Activated CD8-positive, alpha-beta memory T cell treated with anti-CD3 and anti-CD28 coated beads for 36 hours (primary cell): ENCODE results near the gene SLC23A1. TPM values are rescaled to one million over a fixed set of nuclear protein-coding genes. Genes with fewer than 3 reads are reported as not detected.

ENCODE experiments used
- CTCF ChIA-PET: fragments of 350-600 bp; sonication (Branson Sonifier 250); formaldehyde crosslinking; loops from one replicate; lab custom pipeline; 2021; ENCODE audit warnings: antibody characterized with exemption; lab: Charles Lee
- POLR2A ChIA-PET: fragments of 350-600 bp; sonication (Branson Sonifier 250); formaldehyde crosslinking; loops from one replicate; lab custom pipeline; 2021; ENCODE audit warnings: antibody characterized with exemption; lab: Charles Lee
- total RNA-seq, 2 experiments: library from RNA; stranded (reverse); gene quantifications; one replicate each; pipeline ENCODE4 v1.2.3, GENCODE V29; 2021

SLC23A1 gene
- total RNA-seq, result under 1 TPM; 0.40 to 0.65 TPM

- CTCF ChIA-PET, result no interaction called here
- POLR2A ChIA-PET, result no interaction called here
Measured at GRCh38 chr5:139383275-139383992, at the start of gene SLC23A1. Gene SLC23A1, minus strand, starts transcription at chr5:139383297. Its CDS starts 44 bp downstream, at chr5:139383253.

DNA sequence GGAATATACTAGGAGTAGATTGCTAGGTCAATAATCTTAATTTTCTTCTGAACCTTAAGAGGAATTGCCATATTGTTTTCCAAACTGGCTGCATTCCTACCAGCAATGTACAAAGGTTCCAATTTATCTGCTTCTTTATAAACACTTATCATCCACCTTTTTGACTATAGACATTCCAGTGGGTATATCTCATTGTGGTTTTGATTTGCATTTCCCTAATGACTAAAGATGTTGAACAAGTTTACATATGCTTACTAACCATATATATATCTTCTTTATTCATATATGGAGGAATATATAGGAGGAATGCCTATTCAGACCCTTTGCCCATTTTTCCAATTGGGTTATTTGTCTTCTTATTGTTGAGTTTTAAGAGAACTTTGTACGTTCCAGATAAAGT lies 48.6 kb upstream of the SLC23A1 start:
- POLR2A ChIA-PET, result no interaction called here

GRCh38 chr5:139430015-139430414 lies 46.9 kb upstream of the SLC23A1 start:
- CTCF ChIA-PET, result interaction anchor here (0.7 to 1.1 kb wide), 3 partner anchors 16 to 84 kb away, joined by 3 to 4 read pairs (median 3); no protein-coding TSS in a partner anchor
- POLR2A ChIA-PET, result interaction anchor here (1.0 kb wide), 1 partner anchor 133 kb away, joined by 3 read pairs; no protein-coding TSS in a partner anchor

More for the DNA sequence above, 48.6 kb upstream of the SLC23A1 start:
- CTCF ChIA-PET, result no interaction called here

DNA sequence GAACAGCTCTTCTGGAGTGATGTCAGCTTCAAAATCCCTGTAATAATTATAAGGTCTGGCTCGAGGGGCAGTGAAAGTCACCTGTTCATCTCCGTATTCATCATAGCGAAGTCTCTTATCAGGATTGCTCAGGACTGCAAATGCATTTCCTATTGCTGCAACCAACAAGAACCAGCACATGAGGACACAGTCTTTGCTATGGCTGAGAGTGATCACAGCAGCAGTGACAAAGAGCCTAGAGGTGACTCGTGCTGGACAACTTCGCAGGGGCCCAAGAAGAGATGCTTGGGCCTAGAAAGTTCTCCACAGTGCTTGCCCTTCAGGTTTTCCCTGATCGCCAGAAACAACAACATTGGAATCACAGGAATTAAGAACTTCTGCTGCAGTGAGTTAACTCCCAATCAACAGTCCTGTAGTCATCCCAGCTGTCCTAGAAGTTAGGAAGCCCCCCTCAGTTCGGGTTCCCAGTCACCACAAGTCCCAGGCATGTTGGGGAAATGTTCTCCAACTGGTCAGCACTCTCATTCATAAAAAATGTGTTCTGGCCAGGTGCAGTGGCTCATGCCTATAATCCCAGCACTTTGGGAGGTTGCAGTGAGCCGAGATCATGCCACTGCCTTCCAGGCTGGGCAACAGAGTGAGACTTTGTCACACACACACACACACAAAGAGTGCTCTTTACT lies 43.2 kb upstream of the SLC23A1 start:
- CTCF ChIA-PET, result interaction anchor here (9.5 kb wide), 1 partner anchor 88 kb away, joined by 163 read pairs; no protein-coding TSS in a partner anchor

DNA sequence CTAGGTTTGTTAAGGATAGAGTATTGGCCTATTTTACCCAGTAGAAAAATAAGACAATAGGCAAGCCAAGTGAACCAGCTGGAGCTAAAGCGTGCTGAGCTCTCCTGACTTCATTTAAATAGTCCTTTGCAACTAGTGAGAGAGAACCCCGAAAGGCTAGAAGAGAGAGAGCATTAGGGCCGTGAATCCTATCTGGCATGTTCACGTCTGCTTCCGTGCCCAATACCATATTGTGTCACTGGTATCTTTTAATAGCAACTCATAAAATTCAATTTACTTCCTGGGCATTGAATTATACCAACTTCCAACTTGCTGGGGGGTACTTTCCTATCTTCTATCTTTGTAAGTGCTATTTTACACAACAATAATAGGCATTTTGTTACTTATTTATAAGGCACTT lies 42.4 kb upstream of the SLC23A1 start:
- CTCF ChIA-PET, result interaction anchor here (1.1 to 9.5 kb wide), 2 partner anchors 11 to 89 kb away, joined by 3 to 163 read pairs; no protein-coding TSS in a partner anchor
- POLR2A ChIA-PET, result interaction anchor here (0.6 to 1.1 kb wide), 2 partner anchors 11 to 112 kb away, joined by 3 to 4 read pairs; no protein-coding TSS in a partner anchor

More for the DNA sequence above, 43.2 kb upstream of the SLC23A1 start:
- POLR2A ChIA-PET, result no interaction called here

DNA sequence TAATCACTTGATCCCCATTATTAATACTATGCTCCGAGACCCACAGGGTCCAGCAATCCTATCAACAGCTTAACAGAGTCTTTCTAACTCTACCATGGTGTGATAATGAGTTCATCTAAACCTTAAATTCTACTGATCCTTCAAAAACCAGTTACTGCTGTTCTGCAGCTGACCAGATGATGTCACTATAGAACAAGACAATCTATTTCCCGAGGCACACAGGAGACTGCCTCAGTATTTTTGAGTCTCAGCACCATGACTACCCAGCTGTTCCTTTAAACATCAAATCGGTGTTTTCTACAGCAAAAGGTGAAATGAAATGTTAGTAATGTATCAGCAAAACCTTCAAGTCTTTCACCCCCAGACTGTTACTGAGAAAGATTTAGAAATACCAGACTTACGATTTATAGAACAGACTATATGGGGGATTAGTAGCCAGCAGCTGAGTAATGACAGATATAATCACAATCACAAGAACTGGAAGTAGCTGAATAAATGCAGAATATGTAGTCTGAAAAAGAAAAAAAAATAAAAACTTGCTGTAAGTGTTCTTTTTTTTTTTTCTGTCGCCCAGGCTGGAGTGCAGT lies 39.3 kb upstream of the SLC23A1 start:
- ChIA-PET CTCF (interaction anchor here (0.7 to 9.5 kb wide), 16 partner anchors 10 to 210 kb away, joined by 3 to 163 read pairs (median 3); partner anchors contain the start of gene STING1), POLR2A (no interaction called here)

- ChIA-PET POLR2A (interaction anchor here (1.4 kb wide), 1 partner anchor 16 kb away, joined by 3 read pairs; the partner anchor contains the start of gene SPATA24), CTCF (interaction anchor here (0.8 to 9.5 kb wide), 3 partner anchors 18 to 95 kb away, joined by 3 to 163 read pairs (median 3); no protein-coding TSS in a partner anchor)
Measured at GRCh38 chr5:139419226-139420192, 36.4 kb upstream of the SLC23A1 start.

- POLR2A ChIA-PET, result interaction anchor here (1.4 kb wide), 1 partner anchor 15 kb away, joined by 3 read pairs; the partner anchor contains the start of gene SPATA24
Measured at GRCh38 chr5:139418793-139419192, 35.7 kb upstream of the SLC23A1 start.

GRCh38 chr5:139417214-139417613 lies 34.1 kb upstream of the SLC23A1 start:
- ChIA-PET POLR2A (interaction anchor here (0.7 kb wide), 1 partner anchor 43 kb away, joined by 4 read pairs; no protein-coding TSS in a partner anchor), CTCF (interaction anchor here (0.7 to 9.5 kb wide), 3 partner anchors 65 to 314 kb away, joined by 3 to 163 read pairs (median 3); partner anchors contain the start of gene STING1)

More at GRCh38 chr5:139418793-139419192, 35.7 kb upstream of the SLC23A1 start:
- CTCF ChIA-PET, result interaction anchor here (0.8 to 9.5 kb wide), 3 partner anchors 19 to 96 kb away, joined by 3 to 163 read pairs (median 3); no protein-coding TSS in a partner anchor

DNA sequence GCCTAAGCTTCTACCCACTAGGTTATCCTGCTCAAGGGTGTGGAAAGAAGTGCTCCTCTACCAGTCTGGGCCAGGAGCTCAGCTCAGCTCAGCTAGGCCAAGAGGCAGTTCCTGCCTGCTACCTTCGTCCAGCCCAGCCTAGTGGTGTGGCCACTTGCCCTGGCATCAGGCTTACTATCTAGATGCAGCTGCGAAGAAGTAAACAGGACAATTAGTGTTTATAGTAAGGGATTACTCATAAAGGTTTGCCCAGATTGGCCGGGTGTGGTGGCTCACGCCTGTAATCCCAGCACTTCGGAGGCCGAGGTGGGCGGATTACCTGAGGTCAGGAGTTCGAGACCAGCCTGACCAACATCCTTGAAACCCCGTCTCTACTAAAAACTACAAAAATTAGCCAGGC lies 33.6 kb upstream of the SLC23A1 start:
- POLR2A ChIA-PET, result interaction anchor here (0.7 to 1.4 kb wide), 3 partner anchors 43 to 144 kb away, joined by 3 to 6 read pairs (median 4); partner anchors contain the start of gene UBE2D2
- CTCF ChIA-PET, result interaction anchor here (0.9 to 3.5 kb wide), 3 partner anchors 11 to 97 kb away, joined by 3 to 18 read pairs (median 5); partner anchors contain the start of gene STING1

GRCh38 chr5:139415869-139416268 lies 32.8 kb upstream of the SLC23A1 start:
- ChIA-PET POLR2A (interaction anchor here (1.0 to 1.4 kb wide), 5 partner anchors 23 to 145 kb away, joined by 3 to 6 read pairs (median 3); partner anchors contain the start of genes DNAJC18 and UBE2D2), CTCF (interaction anchor here (1.5 to 3.5 kb wide), 2 partner anchors 10 to 97 kb away, joined by 5 to 18 read pairs; no protein-coding TSS in a partner anchor)

GRCh38 chr5:139415221-139415861 lies 32.2 kb upstream of the SLC23A1 start:
- POLR2A ChIA-PET, result interaction anchor here (0.9 to 1.4 kb wide), 6 partner anchors 24 to 148 kb away, joined by 3 to 6 read pairs (median 3); partner anchors contain the start of genes DNAJC18 and UBE2D2
- CTCF ChIA-PET, result interaction anchor here (1.1 to 3.5 kb wide), 6 partner anchors 9 to 122 kb away, joined by 3 to 18 read pairs (median 5); partner anchors contain the start of gene MATR3

GRCh38 chr5:139414581-139415130 lies 31.6 kb upstream of the SLC23A1 start:
- POLR2A ChIA-PET, result interaction anchor here (0.6 to 1.2 kb wide), 4 partner anchors 10 to 148 kb away, joined by 3 to 6 read pairs (median 3); no protein-coding TSS in a partner anchor
- CTCF ChIA-PET, result interaction anchor here (1.1 to 3.5 kb wide), 8 partner anchors 10 to 121 kb away, joined by 3 to 18 read pairs (median 4); partner anchors contain the start of genes MATR3 and PROB1

DNA sequence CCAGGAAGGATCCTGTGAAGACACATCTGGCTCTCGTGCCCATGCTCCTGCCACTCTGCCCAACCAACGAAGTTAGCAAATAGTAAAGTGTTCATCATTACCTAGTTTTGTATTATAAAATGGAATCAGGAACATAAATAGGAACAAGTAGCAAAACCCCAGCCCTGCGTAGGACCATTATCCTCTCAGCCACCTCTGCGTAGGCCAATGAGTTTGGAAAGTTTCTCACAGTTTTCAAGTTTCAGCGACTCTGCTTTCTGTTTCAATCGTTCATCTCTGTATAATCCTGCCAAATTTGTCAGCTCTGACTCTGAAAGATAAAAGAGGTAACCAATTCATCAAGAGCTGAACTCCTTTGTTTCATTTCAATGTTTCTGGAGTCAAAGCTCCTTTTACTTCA lies 30.9 kb upstream of the SLC23A1 start:
- CTCF ChIA-PET, result interaction anchor here (0.6 to 3.5 kb wide), 10 partner anchors 10 to 212 kb away, joined by 3 to 18 read pairs (median 3); partner anchors contain the start of genes MATR3, PROB1 and SPATA24
- POLR2A ChIA-PET, result interaction anchor here (0.6 to 1.2 kb wide), 2 partner anchors 11 to 72 kb away, joined by 3 to 6 read pairs; no protein-coding TSS in a partner anchor

DNA sequence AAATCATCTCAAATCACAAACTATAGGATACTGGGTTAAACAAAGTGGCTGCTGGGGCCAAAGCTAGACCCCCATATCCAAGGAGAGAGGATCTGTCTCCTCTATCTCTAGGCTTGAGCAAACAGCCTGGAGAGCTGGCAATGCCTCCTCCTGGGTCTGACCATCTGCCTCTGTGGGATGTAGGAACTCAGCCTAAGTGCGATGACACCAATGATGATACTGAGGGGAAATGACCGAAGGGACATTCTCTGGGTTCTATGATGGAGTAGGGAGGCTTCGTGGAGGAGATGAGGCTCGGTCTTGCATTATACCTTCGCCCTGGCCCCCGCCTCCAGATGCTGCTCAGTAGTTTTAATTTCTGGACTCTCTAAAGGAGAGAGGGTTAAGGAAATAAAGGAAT lies 30.1 kb upstream of the SLC23A1 start:
- CTCF ChIA-PET, result interaction anchor here (0.7 to 1.5 kb wide), 2 partner anchors 47 to 213 kb away, joined by 3 to 5 read pairs; no protein-coding TSS in a partner anchor
- POLR2A ChIA-PET, result no interaction called here
